HG02759 (cell line): ENCODE data around the gene EYS.

ENCODE experiments used
- ATAC-seq: cut with Tn5 transposase; IDR thresholded peaks from one replicate; pipeline ENCODE4 v1.9.1; 2021; ENCODE audit warnings: mild to moderate bottlenecking, moderate library complexity; ENCODE audit not compliant: unreplicated experiment

The EYS gene

DNA sequence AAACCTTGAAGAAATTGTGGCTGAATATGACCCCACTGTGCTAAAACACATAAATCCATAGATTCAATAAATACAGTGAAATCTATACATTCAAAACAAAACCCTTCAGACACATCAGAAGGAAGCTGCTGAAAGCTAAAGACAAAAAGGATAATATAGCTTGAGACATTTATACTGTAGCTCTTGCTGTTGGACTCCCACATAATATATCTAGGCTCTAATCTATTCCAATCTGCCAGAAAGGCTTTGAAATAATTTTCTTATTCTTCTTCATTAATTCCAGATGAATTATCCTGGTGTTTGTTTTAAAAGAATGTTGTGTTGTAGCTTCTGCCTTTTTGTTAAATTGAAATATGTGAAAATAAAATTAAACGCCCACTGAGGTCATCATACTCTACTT lies 454.0 kb downstream of the EYS start:
- no peak for ATAC-seq

DNA sequence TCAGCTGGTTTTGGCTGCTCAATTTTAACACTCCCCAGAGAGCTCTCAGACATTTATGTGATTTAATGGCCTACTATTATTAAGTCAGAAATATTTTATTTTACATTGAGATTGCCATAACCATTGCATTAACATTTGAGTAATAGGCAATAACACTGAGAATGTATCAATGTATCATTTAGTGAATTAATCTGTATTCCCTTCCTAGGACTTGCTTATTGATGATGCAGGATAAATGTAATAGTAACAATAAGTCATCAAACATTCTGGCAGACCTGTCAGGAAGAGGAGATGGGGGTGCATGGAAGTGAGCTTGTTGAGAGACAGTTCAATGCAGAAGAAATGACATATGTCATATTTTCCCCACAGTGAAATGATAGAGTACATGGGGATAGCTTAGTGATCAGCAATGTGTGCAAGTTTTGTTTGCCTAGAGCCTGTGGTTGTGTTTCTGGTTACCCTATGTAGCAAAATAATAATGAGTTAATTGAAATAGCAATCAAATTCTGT lies 458.9 kb downstream of the EYS start:
- ATAC-seq, result no peak

DNA sequence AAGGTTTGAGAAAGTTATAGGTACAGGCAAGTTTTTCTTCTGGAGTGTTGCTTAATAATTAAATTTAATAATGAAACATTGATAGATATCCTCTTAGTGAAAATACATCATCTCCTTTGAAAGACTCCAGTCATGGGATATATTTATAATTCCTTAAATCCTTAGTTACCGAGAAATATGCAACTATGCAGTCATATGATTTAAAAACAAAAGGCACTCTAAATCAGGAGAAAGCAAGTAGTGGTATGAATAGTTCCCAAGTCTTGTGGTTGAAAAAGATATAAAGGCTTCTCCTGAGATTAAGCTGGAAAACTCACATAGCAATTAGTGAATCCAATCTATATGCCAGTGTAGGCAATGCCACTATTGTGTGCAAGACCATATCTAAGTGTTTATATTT lies 475.4 kb downstream of the EYS start:
- ATAC-seq, result no peak

DNA sequence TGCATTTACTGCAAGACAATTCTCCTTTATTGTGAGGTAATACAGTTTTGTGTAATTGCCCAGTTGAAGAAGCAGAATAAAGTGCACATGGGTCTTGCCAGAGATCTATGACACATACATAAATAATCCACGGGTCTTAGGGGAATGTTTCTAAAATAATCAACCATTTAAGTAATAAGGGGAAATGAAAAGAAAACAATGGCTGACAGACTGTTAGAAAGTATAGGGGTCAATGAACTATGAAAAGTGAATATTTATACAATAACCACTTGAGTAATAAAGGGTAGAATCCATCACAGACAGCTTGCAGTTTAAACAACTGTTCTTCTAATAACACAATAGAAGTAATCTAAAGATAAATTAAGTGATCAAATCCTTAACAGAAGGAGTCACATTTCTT lies 477.2 kb downstream of the EYS start:
- no peak for ATAC-seq

GRCh38 chr6:65221153-65221552 lies 485.9 kb downstream of the EYS start:
- ATAC-seq, result no peak

GRCh38 chr6:65202738-65203137 lies 504.3 kb downstream of the EYS start:
- no peak for ATAC-seq

DNA sequence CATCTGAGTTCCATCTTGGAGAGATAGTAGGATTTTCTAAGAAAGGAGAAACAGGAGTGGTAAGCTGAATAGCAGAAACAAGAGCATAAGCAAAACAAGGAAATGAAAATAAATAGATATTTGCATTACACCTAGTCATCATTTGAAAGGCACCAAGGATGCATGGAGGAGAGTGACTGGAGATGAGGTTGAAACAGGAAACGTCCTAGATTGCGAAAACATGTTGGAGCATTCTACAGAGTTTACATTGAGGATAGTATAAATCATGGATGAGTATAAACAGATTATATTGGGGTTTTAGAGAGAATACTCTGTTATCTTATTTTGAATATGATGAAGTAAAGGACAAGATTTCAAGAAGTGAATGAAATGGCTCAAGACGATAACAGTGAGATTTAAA lies 507.3 kb downstream of the EYS start:
- no peak for ATAC-seq

GRCh38 chr6:65199121-65199520 lies 507.9 kb downstream of the EYS start:
- ATAC-seq, result no peak

GRCh38 chr6:65191471-65191870 lies 515.6 kb downstream of the EYS start:
- no peak for ATAC-seq

GRCh38 chr6:65189236-65189881 lies 517.7 kb downstream of the EYS start:
- no peak for ATAC-seq

GRCh38 chr6:65186826-65187225 lies 520.2 kb downstream of the EYS start:
- ATAC-seq, result no peak

DNA sequence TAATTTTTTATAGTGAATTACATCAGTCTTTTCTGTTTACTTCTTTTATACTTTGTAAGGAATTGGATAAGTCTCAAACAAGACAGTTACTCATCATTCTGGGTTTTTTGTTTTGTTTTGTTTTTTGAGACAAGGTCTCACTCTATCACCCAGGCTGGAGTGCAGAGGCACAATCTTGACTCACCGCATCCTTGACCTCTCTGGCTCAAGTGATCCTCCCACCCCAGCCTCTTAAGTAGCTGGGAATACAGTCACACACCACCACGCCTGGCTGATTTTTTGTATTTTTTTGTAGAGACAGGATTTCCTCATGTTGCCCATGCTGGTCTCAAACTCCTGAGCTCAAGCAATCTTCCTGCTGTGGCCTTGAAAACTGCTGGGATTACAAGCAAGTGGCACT lies 524.3 kb downstream of the EYS start:
- ATAC-seq, result no peak

- no peak for ATAC-seq
Observed at GRCh38 chr6:65170273-65170672, 536.8 kb downstream of the EYS start.

DNA sequence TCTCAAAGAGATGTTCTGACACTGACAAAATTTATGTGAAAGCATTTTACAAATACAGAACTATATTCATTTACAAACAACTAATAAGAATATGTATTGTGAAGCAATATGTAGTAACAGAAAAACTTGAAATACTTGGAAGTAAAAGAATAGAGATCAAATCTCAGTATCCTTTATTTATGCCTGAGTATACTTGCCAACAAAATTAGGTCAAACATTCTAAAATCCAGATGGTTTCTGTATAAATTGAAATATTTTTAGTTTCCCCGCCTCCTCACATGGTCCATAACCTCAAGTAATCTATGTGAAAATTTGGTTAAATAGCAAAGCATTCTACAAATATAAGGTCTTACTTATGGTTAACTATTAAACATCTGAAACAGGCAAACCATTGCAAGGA lies 545.4 kb downstream of the EYS start:
- no peak for ATAC-seq

- ATAC-seq, result no peak
Observed at GRCh38 chr6:65157025-65157424, 550.0 kb downstream of the EYS start.

DNA sequence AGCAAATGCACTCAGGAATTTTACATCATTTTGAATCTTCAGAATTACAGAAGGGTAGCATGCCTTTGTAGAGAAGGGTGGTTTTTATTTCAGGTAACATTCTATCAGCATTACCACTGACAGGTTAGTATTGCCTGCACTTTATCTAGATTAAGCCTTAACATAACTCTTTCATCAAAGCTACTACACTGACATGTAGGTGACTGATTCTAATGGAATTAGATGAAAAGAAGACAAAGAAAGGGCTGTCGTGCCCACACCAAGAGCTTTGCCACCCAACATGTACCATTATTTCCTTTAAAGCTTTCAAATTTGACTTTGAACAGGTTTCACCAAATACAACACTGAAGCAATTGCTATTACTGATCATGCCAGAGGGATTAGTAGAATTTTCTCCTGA lies 551.9 kb downstream of the EYS start:
- ATAC-seq, result no peak

DNA sequence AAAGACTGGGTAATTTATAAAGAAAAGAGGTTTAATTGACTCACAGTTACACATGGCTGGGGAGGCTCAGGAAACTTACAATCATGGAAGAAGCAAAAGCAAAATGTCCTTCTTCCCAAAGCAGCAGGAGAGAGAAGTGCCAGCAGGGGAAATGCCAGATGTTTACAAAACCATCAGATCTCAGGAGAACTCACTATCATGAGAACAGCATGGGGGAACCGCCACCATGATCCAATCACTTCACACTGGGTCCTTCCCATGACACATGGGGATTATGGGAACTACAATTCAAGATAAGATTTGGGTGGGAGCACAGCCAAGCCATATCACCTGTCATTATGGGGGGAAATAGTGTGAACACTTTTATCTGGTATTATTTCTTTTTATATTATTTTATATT lies 557.2 kb downstream of the EYS start:
- no peak for ATAC-seq

DNA sequence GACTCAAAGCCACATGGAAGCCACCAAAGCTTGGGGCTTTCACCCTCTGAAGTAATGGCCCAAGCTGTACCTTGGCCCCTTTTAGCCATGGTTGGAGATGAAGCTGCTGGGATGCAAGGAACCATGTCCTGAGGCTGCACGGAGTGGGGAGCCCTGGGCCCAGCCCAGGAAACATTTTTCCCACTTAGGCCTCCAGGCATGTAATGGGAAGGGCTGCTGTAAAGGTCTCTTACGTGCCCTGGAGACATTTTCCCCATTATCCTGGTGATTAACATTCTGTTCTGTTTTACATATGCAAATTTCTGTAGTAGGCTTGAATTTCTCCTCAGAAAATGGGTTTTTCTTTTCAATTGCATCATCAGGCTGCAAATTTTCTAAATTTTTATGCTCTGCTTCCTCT lies 558.2 kb downstream of the EYS start:
- ATAC-seq, result no peak

DNA sequence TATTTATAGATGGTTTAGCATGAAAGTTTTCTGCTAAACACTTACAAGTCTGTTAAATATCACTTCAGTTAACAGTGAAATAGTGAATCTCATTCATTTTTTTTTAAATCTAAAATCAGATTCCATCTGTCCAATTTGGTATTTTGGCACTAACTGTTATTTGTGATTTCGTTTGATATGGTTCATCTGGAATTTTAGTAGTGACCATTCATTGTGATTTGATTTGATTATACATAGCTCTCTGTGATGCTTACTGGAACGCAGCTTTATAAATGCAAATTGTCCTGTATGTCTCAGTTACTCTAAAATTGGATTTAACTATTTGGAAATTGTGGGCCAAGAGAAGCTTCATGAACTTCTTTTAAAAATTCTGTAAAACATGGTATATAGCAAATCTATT lies 571.5 kb downstream of the EYS start:
- no peak for ATAC-seq

- no peak for ATAC-seq
Observed at GRCh38 chr6:65126667-65127066, 580.4 kb downstream of the EYS start.

GRCh38 chr6:65123521-65123920 lies 583.5 kb downstream of the EYS start:
- no peak for ATAC-seq

DNA sequence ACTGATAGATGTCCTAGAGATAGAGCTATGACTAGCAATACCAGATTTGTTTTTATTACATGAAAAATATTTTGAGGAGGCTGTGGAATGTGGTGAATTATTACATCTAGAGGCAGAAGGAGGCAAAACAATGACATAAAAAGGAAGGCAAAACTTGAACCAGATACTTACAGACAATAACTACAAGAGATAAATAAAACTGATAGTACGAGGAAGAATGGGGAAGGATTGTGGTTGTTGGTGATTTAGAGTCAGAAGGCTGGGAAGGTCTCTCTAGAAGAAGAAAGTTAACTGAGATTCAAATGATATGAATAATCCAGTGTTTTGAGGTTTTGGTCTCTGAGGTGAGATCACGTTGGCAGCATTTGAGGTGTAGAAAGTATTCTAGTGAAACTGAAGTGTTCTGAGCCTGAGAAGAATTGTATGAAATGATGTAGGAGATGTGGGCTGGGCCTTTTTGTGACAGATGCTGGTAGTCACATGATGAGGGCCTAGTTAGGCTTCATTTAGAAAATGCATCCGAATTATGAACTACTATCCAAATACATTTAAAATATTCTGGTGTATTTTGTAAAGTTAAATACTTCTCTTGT lies 589.1 kb downstream of the EYS start:
- no peak for ATAC-seq

DNA sequence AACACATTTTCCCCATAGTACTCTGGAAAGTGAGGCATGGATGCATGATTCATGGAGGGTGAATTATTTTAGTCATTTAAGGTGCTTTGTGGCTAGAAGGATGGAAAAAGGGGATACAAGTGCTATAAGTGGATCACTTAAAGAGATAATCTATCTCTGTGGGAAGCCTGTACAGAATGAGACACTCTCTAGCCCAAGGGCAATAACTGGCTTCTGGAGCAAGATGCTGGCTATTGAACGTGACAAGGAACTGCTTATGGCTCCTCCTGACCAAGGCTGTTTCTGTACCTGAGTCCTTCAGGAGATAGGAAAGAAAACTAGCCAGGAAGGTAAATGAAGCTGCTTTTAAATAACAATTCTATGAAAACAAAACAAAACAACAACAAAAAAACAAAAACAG lies 590.7 kb downstream of the EYS start:
- no peak for ATAC-seq
